WTC11 (cell line): ENCODE data around the gene SUN2. TPM values are rescaled to one million over a fixed set of nuclear protein-coding genes. Genes with fewer than 3 reads are reported as not detected.

ENCODE experiments used
- ATAC-seq: fragments of 200-7000 bp; cut with Tn5 transposase; 2 replicates; pipeline ENCODE4 v1.10.0; 2021; ENCODE audit warnings: mild to moderate bottlenecking, moderate library complexity
- CTCF ChIA-PET: fragments of 300-600 bp; sonication (Branson Sonifier 250); formaldehyde crosslinking; loops from one replicate; lab custom pipeline; 2021; ENCODE audit warnings: antibody characterized with exemption; lab: Charles Lee
- POLR2A ChIA-PET: fragments of 350-600 bp; sonication (Branson Sonifier 250); formaldehyde crosslinking; loops from one replicate; lab custom pipeline; 2021; ENCODE audit warnings: antibody characterized with exemption; lab: Charles Lee
- DNase-seq: peaks from one replicate; pipeline ENCODE4 v3.0.0; 2021; ENCODE audit warnings: low spot score
- H3K27ac Mint-ChIP-seq: 2 replicates; pipeline ENCODE4 v1.8.0; 2021; ENCODE audit warnings: mixed read lengths
- H3K27me3 Mint-ChIP-seq: 2 replicates; pipeline ENCODE4 v1.8.0; 2021; ENCODE audit warnings: low read depth, mild to moderate bottlenecking, moderate library complexity, mixed read lengths
- H3K36me3 Mint-ChIP-seq: 2 replicates; pipeline ENCODE4 v1.8.0; 2021; ENCODE audit warnings: mixed read lengths
- H3K4me1 Mint-ChIP-seq: 2 replicates; pipeline ENCODE4 v1.8.0; 2022; ENCODE audit warnings: mixed read lengths
- H3K4me3 Mint-ChIP-seq: 2 replicates; pipeline ENCODE4 v1.8.0; 2021; ENCODE audit warnings: mild to moderate bottlenecking, moderate library complexity, mixed read lengths
- H3K9me3 Mint-ChIP-seq: 2 replicates; pipeline ENCODE4 v1.8.0; 2021; ENCODE audit warnings: mixed read lengths
- CBFB ChIP-seq: sonication (generic); formaldehyde crosslinking; IDR thresholded peaks from 2 replicates; pipeline ENCODE4 v1.8.1; 2022; ENCODE audit warnings: mild to moderate bottlenecking, low read depth, missing genetic modification reagents
- CREB1 ChIP-seq: sonication (generic); formaldehyde crosslinking; IDR thresholded peaks from 2 replicates; pipeline ENCODE4 v1.8.0; 2023; ENCODE audit warnings: mild to moderate bottlenecking, missing genetic modification reagents
- ERG ChIP-seq: fragments of 250-450 bp; sonication (Bioruptor Pico); IDR thresholded peaks from 2 replicates; pipeline ENCODE4 v1.8.0; 2021; ENCODE audit warnings: mild to moderate bottlenecking
- HMGA2 ChIP-seq: fragments of 250-450 bp; sonication (Bioruptor Pico); IDR thresholded peaks from 2 replicates; pipeline ENCODE4 v1.4.0; 2021; ENCODE audit warnings: mild to moderate bottlenecking, moderate library complexity
- JAZF1 ChIP-seq: fragments of 250-450 bp; sonication (Bioruptor Pico); IDR thresholded peaks from 2 replicates; pipeline ENCODE4 v1.9.0; 2021; ENCODE audit warnings: moderate library complexity, mild to moderate bottlenecking, inconsistent platforms
- JUN ChIP-seq: sonication (generic); formaldehyde crosslinking; IDR thresholded peaks from 2 replicates; pipeline ENCODE4 v1.8.0; 2023; ENCODE audit warnings: mild to moderate bottlenecking, missing genetic modification reagents
- NFYB ChIP-seq: sonication (generic); formaldehyde crosslinking; conservative IDR thresholded peaks from 2 replicates; pipeline ENCODE4 v1.8.0; 2022; ENCODE audit warnings: low read depth, missing genetic modification reagents
- ZNF232 ChIP-seq: sonication (generic); formaldehyde crosslinking; IDR thresholded peaks from 2 replicates; pipeline ENCODE4 v1.8.0; 2022; ENCODE audit warnings: mild to moderate bottlenecking, missing genetic modification reagents
- ZNF512 ChIP-seq: sonication (generic); formaldehyde crosslinking; IDR thresholded peaks from 2 replicates; pipeline ENCODE4 v1.8.1; 2022; ENCODE audit warnings: missing genetic modification reagents, borderline replicate concordance
- ZNF532 ChIP-seq: fragments of 250-450 bp; sonication (Bioruptor Pico); IDR thresholded peaks from 2 replicates; pipeline ENCODE4 v1.9.0; 2021; ENCODE audit warnings: mild to moderate bottlenecking, borderline replicate concordance
- total RNA-seq: library from RNA; stranded (reverse); gene quantifications from 3 replicates; pipeline ENCODE4 v1.2.3, GENCODE V29; 2021
- TF ChIP-seq, protein P1 (sequence below): sonication (generic); formaldehyde crosslinking; IDR thresholded peaks from 2 replicates; pipeline ENCODE4 v1.8.0; 2022; ENCODE audit warnings: mild to moderate bottlenecking, missing genetic modification reagents
- TF ChIP-seq, protein P2 (sequence below): fragments of 250-450 bp; sonication (Bioruptor Pico); conservative IDR thresholded peaks from 2 replicates; pipeline ENCODE4 v1.9.0; 2021; ENCODE audit warnings: mild to moderate bottlenecking
- TF ChIP-seq, protein P3 (sequence below): sonication (generic); formaldehyde crosslinking; conservative IDR thresholded peaks from 2 replicates; pipeline ENCODE4 v1.8.1; 2022; ENCODE audit warnings: mild to moderate bottlenecking, missing genetic modification reagents
- TF ChIP-seq, protein P4 (sequence below): sonication (generic); formaldehyde crosslinking; IDR thresholded peaks from 2 replicates; pipeline ENCODE4 v1.8.0; 2023; ENCODE audit warnings: missing genetic modification reagents, mild to moderate bottlenecking, borderline replicate concordance

SUN2 gene
- total RNA-seq, 1 experiment from 2014 or later: 30.1 TPM

- TF ChIP-seq, protein P1, sequence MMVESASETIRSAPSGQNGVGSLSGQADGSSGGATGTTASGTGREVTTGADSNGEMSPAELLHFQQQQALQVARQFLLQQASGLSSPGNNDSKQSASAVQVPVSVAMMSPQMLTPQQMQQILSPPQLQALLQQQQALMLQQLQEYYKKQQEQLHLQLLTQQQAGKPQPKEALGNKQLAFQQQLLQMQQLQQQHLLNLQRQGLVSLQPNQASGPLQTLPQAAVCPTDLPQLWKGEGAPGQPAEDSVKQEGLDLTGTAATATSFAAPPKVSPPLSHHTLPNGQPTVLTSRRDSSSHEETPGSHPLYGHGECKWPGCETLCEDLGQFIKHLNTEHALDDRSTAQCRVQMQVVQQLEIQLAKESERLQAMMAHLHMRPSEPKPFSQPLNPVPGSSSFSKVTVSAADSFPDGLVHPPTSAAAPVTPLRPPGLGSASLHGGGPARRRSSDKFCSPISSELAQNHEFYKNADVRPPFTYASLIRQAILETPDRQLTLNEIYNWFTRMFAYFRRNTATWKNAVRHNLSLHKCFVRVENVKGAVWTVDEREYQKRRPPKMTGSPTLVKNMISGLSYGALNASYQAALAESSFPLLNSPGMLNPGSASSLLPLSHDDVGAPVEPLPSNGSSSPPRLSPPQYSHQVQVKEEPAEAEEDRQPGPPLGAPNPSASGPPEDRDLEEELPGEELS (CRISPR knock-in tag): no peak
- TF ChIP-seq JUN (CRISPR knock-in tag) (no peak), JAZF1 (CRISPR knock-in tag) (no peak), ZNF532 (no peak), CREB1 (no peak), HMGA2 (CRISPR knock-in tag) (no peak)
- TF ChIP-seq, protein P2, sequence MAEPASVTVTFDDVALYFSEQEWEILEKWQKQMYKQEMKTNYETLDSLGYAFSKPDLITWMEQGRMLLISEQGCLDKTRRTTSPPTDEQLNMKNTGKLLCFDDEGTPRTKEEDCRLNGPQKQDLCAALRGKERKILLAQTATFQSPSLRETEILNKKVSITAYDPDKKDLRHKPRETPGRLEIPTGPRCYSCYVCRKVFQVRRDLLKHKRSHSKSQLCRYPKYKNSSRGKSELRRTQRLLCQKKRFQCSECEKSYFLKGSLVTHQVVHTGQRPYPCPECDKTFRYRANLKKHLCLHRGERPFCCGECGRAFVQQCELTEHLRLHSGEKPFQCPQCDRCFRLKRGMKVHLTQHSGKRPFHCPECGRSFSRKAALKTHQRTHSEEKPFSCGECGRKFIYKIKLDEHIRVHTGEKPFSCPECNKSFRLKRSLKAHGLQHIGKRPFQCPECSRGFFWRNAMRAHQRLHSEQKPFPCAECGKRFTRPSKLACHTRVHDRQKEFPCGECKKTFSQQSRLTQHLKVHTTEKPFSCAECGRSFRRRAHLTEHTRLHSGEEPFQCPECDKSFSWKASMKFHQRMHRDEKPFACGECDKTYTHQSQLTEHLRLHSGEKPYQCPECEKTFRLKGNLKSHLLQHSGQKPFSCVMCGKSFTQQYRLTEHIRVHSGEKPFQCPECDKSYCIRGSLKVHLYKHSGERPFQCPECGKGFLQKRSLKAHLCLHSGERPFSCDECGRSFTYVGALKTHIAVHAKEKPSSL (CRISPR knock-in tag): no peak
- TF ChIP-seq, protein P3, sequence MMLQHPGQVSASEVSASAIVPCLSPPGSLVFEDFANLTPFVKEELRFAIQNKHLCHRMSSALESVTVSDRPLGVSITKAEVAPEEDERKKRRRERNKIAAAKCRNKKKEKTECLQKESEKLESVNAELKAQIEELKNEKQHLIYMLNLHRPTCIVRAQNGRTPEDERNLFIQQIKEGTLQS (CRISPR knock-in tag): no peak
- TF ChIP-seq, protein P4, sequence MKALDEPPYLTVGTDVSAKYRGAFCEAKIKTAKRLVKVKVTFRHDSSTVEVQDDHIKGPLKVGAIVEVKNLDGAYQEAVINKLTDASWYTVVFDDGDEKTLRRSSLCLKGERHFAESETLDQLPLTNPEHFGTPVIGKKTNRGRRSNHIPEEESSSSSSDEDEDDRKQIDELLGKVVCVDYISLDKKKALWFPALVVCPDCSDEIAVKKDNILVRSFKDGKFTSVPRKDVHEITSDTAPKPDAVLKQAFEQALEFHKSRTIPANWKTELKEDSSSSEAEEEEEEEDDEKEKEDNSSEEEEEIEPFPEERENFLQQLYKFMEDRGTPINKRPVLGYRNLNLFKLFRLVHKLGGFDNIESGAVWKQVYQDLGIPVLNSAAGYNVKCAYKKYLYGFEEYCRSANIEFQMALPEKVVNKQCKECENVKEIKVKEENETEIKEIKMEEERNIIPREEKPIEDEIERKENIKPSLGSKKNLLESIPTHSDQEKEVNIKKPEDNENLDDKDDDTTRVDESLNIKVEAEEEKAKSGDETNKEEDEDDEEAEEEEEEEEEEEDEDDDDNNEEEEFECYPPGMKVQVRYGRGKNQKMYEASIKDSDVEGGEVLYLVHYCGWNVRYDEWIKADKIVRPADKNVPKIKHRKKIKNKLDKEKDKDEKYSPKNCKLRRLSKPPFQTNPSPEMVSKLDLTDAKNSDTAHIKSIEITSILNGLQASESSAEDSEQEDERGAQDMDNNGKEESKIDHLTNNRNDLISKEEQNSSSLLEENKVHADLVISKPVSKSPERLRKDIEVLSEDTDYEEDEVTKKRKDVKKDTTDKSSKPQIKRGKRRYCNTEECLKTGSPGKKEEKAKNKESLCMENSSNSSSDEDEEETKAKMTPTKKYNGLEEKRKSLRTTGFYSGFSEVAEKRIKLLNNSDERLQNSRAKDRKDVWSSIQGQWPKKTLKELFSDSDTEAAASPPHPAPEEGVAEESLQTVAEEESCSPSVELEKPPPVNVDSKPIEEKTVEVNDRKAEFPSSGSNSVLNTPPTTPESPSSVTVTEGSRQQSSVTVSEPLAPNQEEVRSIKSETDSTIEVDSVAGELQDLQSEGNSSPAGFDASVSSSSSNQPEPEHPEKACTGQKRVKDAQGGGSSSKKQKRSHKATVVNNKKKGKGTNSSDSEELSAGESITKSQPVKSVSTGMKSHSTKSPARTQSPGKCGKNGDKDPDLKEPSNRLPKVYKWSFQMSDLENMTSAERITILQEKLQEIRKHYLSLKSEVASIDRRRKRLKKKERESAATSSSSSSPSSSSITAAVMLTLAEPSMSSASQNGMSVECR: no peak
Observed at GRCh38 chr22:38796262-38796957, 40.6 kb upstream of the SUN2 start (continued).

DNA sequence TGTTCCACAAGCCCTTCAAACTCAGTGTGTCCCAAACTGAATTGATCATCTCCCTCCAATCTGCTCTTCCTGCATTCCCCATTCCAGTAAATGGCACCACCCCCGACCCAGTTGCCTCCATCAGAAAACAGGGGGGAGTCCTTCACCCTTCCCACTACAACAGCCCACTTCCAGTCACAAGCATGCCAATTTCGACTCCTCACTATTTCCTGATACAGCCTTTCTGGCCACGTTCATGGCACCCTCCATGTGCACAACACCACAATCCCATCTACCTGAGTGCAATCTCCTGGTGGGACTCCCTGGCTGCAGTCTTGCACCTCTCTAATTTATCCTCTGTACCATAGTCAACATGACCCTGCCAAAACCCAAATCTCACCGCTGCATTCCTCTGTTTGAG, 39.8 kb upstream of the SUN2 start:
- ATAC-seq (no peak), DNase-seq (no peak)
- no peak overlapping the region for H3K27ac Mint-ChIP-seq
- peaks cover 11% of the 10 kb centered on the region for H3K9me3 Mint-ChIP-seq
- H3K4me1 Mint-ChIP-seq: peaks cover 10% of the 10 kb centered on the region
- H3K27me3 Mint-ChIP-seq: peaks cover 51% of the 10 kb centered on the region
- CTCF ChIA-PET: no interaction called here
- H3K36me3 Mint-ChIP-seq: no peaks in the 10 kb centered on the region
- H3K4me3 Mint-ChIP-seq: no peak overlapping the region
- POLR2A ChIA-PET: no interaction called here
- TF ChIP-seq ZNF512 (CRISPR knock-in tag): no peak
- TF ChIP-seq ZNF232 (CRISPR knock-in tag): no peak
- no peak for TF ChIP-seq ERG
- TF ChIP-seq NFYB (CRISPR knock-in tag): no peak
- no peak for TF ChIP-seq ZNF532
- no peak for TF ChIP-seq CBFB (CRISPR knock-in tag)
